Measurements from ENCODE around the gene AKT2.

The AKT2 gene

GRCh38 chr19:40314656-40315055 lies 29.5 kb upstream of the AKT2 start:
- TF ChIP-seq USF1 (IDR thresholded peaks at IDR 0.05) (no peak), REST (IDR thresholded peaks at IDR 0.05; ENCODE audit: low read depth) (no peak)

GRCh38 chr19:40313229-40313983 lies 28.3 kb upstream of the AKT2 start:
- TF ChIP-seq TAF1 (IDR thresholded peaks at IDR 0.05; ENCODE audit: low read depth): no peak
- TF ChIP-seq REST (IDR thresholded peaks at IDR 0.05; ENCODE audit: low read depth): no peak
- no peak for TF ChIP-seq CEBPB (IDR thresholded peaks at IDR 0.05)

- TF ChIP-seq NFIC (IDR thresholded peaks at IDR 0.05): no peak
- no peak for TF ChIP-seq CEBPB (IDR thresholded peaks at IDR 0.05)
- no peak for TF ChIP-seq YY1 (IDR thresholded peaks at IDR 0.05; ENCODE audit: low read depth)
These were observed 27.4 kb upstream of the AKT2 start for GRCh38 chr19:40312533-40312932.

GRCh38 chr19:40309666-40310065 lies 24.5 kb upstream of the AKT2 start:
- TF ChIP-seq USF1 (IDR thresholded peaks at IDR 0.05): no peak
- no peak for TF ChIP-seq TCF12 (IDR thresholded peaks at IDR 0.05; ENCODE audit: low read depth)
- no peak for TF ChIP-seq CREB1 (IDR thresholded peaks at IDR 0.05; ENCODE audit: low read depth)
- TF ChIP-seq CEBPB (IDR thresholded peaks at IDR 0.05): no peak
- TF ChIP-seq EGR1 (IDR thresholded peaks at IDR 0.05): no peak
- TF ChIP-seq MAX (IDR thresholded peaks at IDR 0.05): no peak
- no peak for TF ChIP-seq RAD21 (IDR thresholded peaks at IDR 0.05; ENCODE audit: low read depth)
- TF ChIP-seq TEAD4 (IDR thresholded peaks at IDR 0.05): no peak
- TF ChIP-seq ZBTB7A (IDR thresholded peaks at IDR 0.05; ENCODE audit: low read depth): no peak
- TF ChIP-seq EP300 (IDR thresholded peaks at IDR 0.05; ENCODE audit: borderline replicate concordance): no peak
- TF ChIP-seq YY1 (IDR thresholded peaks at IDR 0.05; ENCODE audit: low read depth): no peak
- no peak for TF ChIP-seq REST (IDR thresholded peaks at IDR 0.05; ENCODE audit: low read depth)
- TF ChIP-seq NFIC (IDR thresholded peaks at IDR 0.05): no peak

- no peak for TF ChIP-seq USF1 (IDR thresholded peaks at IDR 0.05)
- peak; percentile 75 for TF ChIP-seq RAD21 (IDR thresholded peaks at IDR 0.05; ENCODE audit: low read depth)
These were observed 20.3 kb upstream of the AKT2 start for GRCh38 chr19:40305403-40305802.

- TF ChIP-seq FOXM1 (IDR thresholded peaks at IDR 0.05; ENCODE audit: borderline replicate concordance, low read depth) (no peak), CREB1 (IDR thresholded peaks at IDR 0.05; ENCODE audit: low read depth) (no peak), REST (IDR thresholded peaks at IDR 0.05; ENCODE audit: low read depth) (no peak), ZBTB7A (IDR thresholded peaks at IDR 0.05; ENCODE audit: low read depth) (no peak), EGR1 (IDR thresholded peaks at IDR 0.05) (no peak), TEAD4 (IDR thresholded peaks at IDR 0.05) (no peak), NFIC (IDR thresholded peaks at IDR 0.05) (no peak), YY1 (IDR thresholded peaks at IDR 0.05; ENCODE audit: low read depth) (no peak), RAD21 (IDR thresholded peaks at IDR 0.05; ENCODE audit: low read depth) (no peak), TAF1 (IDR thresholded peaks at IDR 0.05; ENCODE audit: low read depth) (no peak), CEBPB (IDR thresholded peaks at IDR 0.05) (no peak), EP300 (IDR thresholded peaks at IDR 0.05; ENCODE audit: borderline replicate concordance) (no peak), USF1 (IDR thresholded peaks at IDR 0.05) (no peak), MAX (IDR thresholded peaks at IDR 0.05) (no peak)
These were observed 19.2 kb upstream of the AKT2 start for GRCh38 chr19:40304306-40304705.

All from Ishikawa (cell line).